Measurements from ENCODE around the gene CD19. TPM values are rescaled to one million over a fixed set of nuclear protein-coding genes. Genes with fewer than 3 reads are reported as not detected.
A peak's percentile ranks its signal among the peaks of the same experiment; 100 is the strongest.
"Not testable (repeated sequence)": the region's sequence is repeated elsewhere in the genome, so short reads cannot be mapped to it uniquely, and the experiment has no call there.

CD19 gene
- total RNA-seq, result 1 to 10 TPM; 6.9 to 7.6 TPM
- polyA plus RNA-seq, result under 1 TPM; 0.17 to 0.19 (median 0.19) TPM
- 0 to 0.35 (median 0.07) reads per million in 6 experiments for total RNA-seq

DNA sequence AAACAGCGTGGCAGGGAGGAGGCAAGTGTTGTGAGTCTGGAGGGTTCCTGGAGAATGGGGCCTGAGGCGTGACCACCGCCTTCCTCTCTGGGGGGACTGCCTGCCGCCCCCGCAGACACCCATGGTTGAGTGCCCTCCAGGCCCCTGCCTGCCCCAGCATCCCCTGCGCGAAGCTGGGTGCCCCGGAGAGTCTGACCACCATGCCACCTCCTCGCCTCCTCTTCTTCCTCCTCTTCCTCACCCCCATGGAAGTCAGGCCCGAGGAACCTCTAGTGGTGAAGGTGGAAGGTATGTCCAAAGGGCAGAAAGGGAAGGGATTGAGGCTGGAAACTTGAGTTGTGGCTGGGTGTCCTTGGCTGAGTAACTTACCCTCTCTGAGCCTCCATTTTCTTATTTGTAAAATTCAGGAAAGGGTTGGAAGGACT lies at the start of gene CD19:
Gene CD19 (plus strand): TSS at position 171 of the 425 bp plus-strand sequence. CDS start 30 bp downstream, at position 201.
- no peak for ATAC-seq
- no peaks in the 10 kb centered on the region for H3K36me3 Mint-ChIP-seq
- peaks cover 21 to 55% (median 31%) of the 10 kb centered on the region in 4 donors for H3K4me1 Mint-ChIP-seq
- no peaks in the 10 kb centered on the region for H3K27me3 Mint-ChIP-seq
- no peaks in the 10 kb centered on the region for H3K9me3 Mint-ChIP-seq
- H3K27ac Mint-ChIP-seq, result peak within 1 kb of the TSS; percentile 81 to 94 (median 87)
- POLR2A ChIA-PET, result interaction anchor here (0.7 to 2.3 kb wide), 4 partner anchors 9 to 1654 kb away, joined by 3 to 8 read pairs (median 6); no protein-coding TSS in a partner anchor
- peak within 1 kb of the TSS in 7 of 10 donors; percentile 28 to 82 (median 46) for H3K4me3 Mint-ChIP-seq
- no peak for DNase-seq

GRCh38 chr16:28882551-28883160 lies 49.1 kb upstream of the CD19 start:
- peaks cover 7 to 18% (median 15%) of the 10 kb centered on the region in 4 donors for H3K4me1 Mint-ChIP-seq
- H3K36me3 Mint-ChIP-seq, result no peaks in the 10 kb centered on the region
- ATAC-seq (no peak), DNase-seq (no peak)
- no peak overlapping the region for H3K27ac Mint-ChIP-seq
- no peaks in the 10 kb centered on the region for H3K9me3 Mint-ChIP-seq
- no peak overlapping the region for H3K4me3 Mint-ChIP-seq
- POLR2A ChIA-PET, result no interaction called here
- H3K27me3 Mint-ChIP-seq, result peaks cover 4 to 13% (median 11%) of the 10 kb centered on the region in 5 donors

- Mint-ChIP-seq H3K4me3 (no peak overlapping the region), H3K27me3 (peaks cover 4 to 13% (median 11%) of the 10 kb centered on the region in 5 donors), H3K9me3 (no peaks in the 10 kb centered on the region), H3K27ac (peak overlapping the region in 1 of 10 donors; percentile 38), H3K36me3 (no peaks in the 10 kb centered on the region), H3K4me1 (peaks cover 7 to 16% (median 15%) of the 10 kb centered on the region in 4 donors)
- POLR2A ChIA-PET, result no interaction called here
- DNase-seq, result no peak
- no peak for ATAC-seq
Observed at GRCh38 chr16:28883221-28883996, 48.4 kb upstream of the CD19 start.

DNA sequence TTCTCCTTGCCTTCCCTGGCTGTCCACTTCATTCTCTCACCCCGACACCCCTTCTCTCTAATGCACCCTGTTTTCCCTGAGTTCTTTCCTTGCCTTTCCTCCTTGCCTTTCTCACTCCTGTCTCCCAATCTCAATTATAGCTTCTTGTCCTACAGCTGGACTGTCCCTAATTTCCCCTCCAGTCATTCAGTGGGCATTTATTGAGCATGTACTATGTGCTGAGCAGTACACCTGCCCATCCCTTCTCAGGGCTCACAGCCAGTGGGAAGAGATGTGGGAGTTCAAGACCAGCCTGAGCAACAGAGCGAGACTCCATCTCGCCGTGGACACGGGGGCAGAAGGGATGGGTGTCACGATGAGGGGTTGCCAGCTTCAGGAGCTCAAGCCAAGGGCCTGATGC lies 47.7 kb upstream of the CD19 start:
- H3K36me3 Mint-ChIP-seq, result no peaks in the 10 kb centered on the region
- DNase-seq (no peak), ATAC-seq (no peak)
- H3K9me3 Mint-ChIP-seq, result no peaks in the 10 kb centered on the region
- no peak overlapping the region for H3K4me3 Mint-ChIP-seq
- POLR2A ChIA-PET, result interaction anchor here (1.0 kb wide), 1 partner anchor 62 kb away, joined by 5 read pairs; the partner anchor contains the start of gene ATXN2L
- H3K4me1 Mint-ChIP-seq, result peaks cover 7 to 12% (median 11%) of the 10 kb centered on the region in 4 donors
- peak overlapping the region in 1 of 10 donors; percentile 38 for H3K27ac Mint-ChIP-seq
- peaks cover 4 to 13% (median 11%) of the 10 kb centered on the region in 5 donors for H3K27me3 Mint-ChIP-seq

- Mint-ChIP-seq H3K27ac (no peak overlapping the region), H3K9me3 (no peaks in the 10 kb centered on the region), H3K4me1 (peaks cover 0 to 1% (median 0%) of the 10 kb centered on the region in 4 donors), H3K27me3 (peaks cover 0 to 8% (median 2%) of the 10 kb centered on the region in 5 donors), H3K4me3 (no peak overlapping the region), H3K36me3 (no peaks in the 10 kb centered on the region)
- DNase-seq (no peak), ATAC-seq (no peak)
- POLR2A ChIA-PET, result no interaction called here
Observed at GRCh38 chr16:28886945-28887344, 44.8 kb upstream of the CD19 start.

DNA sequence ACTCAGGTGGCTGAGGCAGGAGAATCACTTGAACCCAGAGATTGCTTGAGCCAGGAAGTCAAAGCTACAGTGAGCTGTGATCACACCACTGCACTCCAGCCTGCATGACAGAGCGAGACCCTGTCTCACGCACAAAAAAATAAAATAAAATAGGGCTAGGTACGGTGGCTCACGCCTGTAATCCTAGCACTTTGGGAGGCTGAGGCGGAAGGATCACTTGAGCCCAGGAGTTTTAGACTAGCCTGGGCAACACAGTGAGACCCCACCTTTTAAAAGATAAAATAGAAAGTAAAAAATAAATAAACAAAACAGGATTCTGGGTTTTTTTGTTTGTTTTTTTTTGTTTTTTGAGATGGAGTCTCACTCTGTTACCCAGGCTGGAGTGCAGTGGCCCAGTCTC lies 41.4 kb upstream of the CD19 start:
- POLR2A ChIA-PET, result interaction anchor here (0.6 kb wide), 1 partner anchor 19 kb away, joined by 3 read pairs; no protein-coding TSS in a partner anchor
- H3K4me1 Mint-ChIP-seq, H3K27me3 Mint-ChIP-seq, H3K36me3 Mint-ChIP-seq, H3K4me3 Mint-ChIP-seq, H3K27ac Mint-ChIP-seq, H3K9me3 Mint-ChIP-seq, DNase-seq, ATAC-seq: not testable (repeated sequence)

GRCh38 chr16:28891964-28892890 lies 39.5 kb upstream of the CD19 start:
- no peaks in the 10 kb centered on the region for H3K9me3 Mint-ChIP-seq
- H3K4me1 Mint-ChIP-seq, result peaks cover 0 to 7% (median 0%) of the 10 kb centered on the region in 4 donors
- H3K27me3 Mint-ChIP-seq, result peaks cover 0 to 2% (median 0%) of the 10 kb centered on the region in 5 donors
- H3K27ac Mint-ChIP-seq, result peak overlapping the region in 1 of 10 donors; percentile 63
- DNase-seq, result no peak
- H3K36me3 Mint-ChIP-seq, result no peaks in the 10 kb centered on the region
- H3K4me3 Mint-ChIP-seq, result no peak overlapping the region
- POLR2A ChIA-PET, result no interaction called here
- ATAC-seq, result no peak

DNA sequence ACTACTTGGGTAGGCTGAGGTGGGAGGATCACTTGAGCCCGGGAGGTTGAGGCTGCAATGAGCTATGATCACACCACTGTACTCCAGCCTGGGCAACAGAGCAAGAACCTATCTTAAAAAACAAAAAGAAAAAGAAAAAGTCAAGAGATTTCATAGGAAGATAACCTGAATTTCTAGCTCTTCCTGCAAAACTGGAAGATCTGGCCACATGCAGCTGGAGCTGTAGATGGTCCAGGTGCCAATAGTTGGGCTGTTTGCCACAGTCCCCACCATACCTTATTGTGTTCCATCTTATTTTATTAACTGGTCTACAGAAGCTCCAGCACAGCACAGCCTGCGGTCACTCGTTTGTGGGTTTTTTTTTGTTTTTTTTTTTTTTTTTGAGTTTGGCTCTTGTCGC lies 38.5 kb upstream of the CD19 start:
- H3K27me3 Mint-ChIP-seq, result peaks cover 0 to 2% (median 0%) of the 10 kb centered on the region in 5 donors
- H3K27ac Mint-ChIP-seq, result no peak overlapping the region
- POLR2A ChIA-PET, result no interaction called here
- peaks cover 0 to 7% (median 0%) of the 10 kb centered on the region in 4 donors for H3K4me1 Mint-ChIP-seq
- H3K4me3 Mint-ChIP-seq, result no peak overlapping the region
- DNase-seq (no peak), ATAC-seq (no peak)
- H3K36me3 Mint-ChIP-seq, result no peaks in the 10 kb centered on the region
- no peaks in the 10 kb centered on the region for H3K9me3 Mint-ChIP-seq

- Mint-ChIP-seq H3K4me1 (peaks cover 0 to 7% (median 1%) of the 10 kb centered on the region in 4 donors), H3K9me3 (no peaks in the 10 kb centered on the region), H3K4me3 (no peak overlapping the region), H3K27me3 (peaks cover 0 to 2% (median 0%) of the 10 kb centered on the region in 5 donors), H3K36me3 (no peaks in the 10 kb centered on the region), H3K27ac (peak overlapping the region in 1 of 10 donors; percentile 49)
- POLR2A ChIA-PET, result interaction anchor here (0.6 kb wide), 1 partner anchor 21 kb away, joined by 3 read pairs; no protein-coding TSS in a partner anchor
- ATAC-seq (no peak), DNase-seq (no peak)
Observed at GRCh38 chr16:28895609-28896008, 36.2 kb upstream of the CD19 start.

DNA sequence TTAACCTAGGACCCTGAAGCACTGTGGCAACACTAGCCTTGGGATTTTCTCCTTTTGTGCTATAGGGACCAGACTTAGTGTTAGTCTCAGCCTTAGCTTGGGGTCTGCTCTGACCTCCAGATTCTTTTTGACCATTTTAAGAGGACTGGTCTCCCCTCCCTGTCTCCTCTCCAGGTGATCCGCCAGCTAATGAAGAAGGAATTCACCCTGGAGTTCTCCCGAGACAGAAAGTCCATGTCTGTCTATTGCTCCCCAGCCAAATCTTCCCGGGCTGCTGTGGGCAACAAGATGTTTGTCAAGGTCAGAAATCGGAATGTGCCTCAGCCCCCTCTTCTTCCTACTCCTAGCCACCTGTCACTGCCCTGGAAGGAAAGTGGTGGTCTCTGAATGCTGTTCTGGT lies 33.9 kb upstream of the CD19 start:
- POLR2A ChIA-PET, result no interaction called here
- H3K27ac Mint-ChIP-seq, result peak overlapping the region in 1 of 10 donors; percentile 44
- H3K9me3 Mint-ChIP-seq, result no peaks in the 10 kb centered on the region
- DNase-seq (no peak), ATAC-seq (no peak)
- H3K4me3 Mint-ChIP-seq, result no peak overlapping the region
- peaks cover 0 to 2% (median 0%) of the 10 kb centered on the region in 5 donors for H3K27me3 Mint-ChIP-seq
- H3K36me3 Mint-ChIP-seq, result no peaks in the 10 kb centered on the region
- peaks cover 2 to 7% (median 2%) of the 10 kb centered on the region in 4 donors for H3K4me1 Mint-ChIP-seq

GRCh38 chr16:28898266-28898665 lies 33.5 kb upstream of the CD19 start:
- Mint-ChIP-seq H3K4me1 (peaks cover 3 to 11% (median 4%) of the 10 kb centered on the region in 4 donors), H3K27ac (no peak overlapping the region), H3K36me3 (no peaks in the 10 kb centered on the region), H3K4me3 (no peak overlapping the region), H3K9me3 (no peaks in the 10 kb centered on the region), H3K27me3 (peaks cover 0 to 2% (median 0%) of the 10 kb centered on the region in 5 donors)
- POLR2A ChIA-PET, result no interaction called here
- no peak for ATAC-seq
- no peak for DNase-seq

GRCh38 chr16:28898942-28899341 lies 32.8 kb upstream of the CD19 start:
- Mint-ChIP-seq H3K27me3 (peaks cover 0 to 2% (median 0%) of the 10 kb centered on the region in 5 donors), H3K9me3 (no peaks in the 10 kb centered on the region), H3K27ac (no peak overlapping the region), H3K4me1 (peaks cover 3 to 11% (median 4%) of the 10 kb centered on the region in 4 donors), H3K36me3 (no peaks in the 10 kb centered on the region), H3K4me3 (no peak overlapping the region)
- POLR2A ChIA-PET, result no interaction called here
- no peak for ATAC-seq
- no peak for DNase-seq
